GM10248 (cell line): ENCODE results near the gene GALNT14.

Experiments
- CTCF ChIA-PET: fragments of 300-600 bp; sonication (Branson Sonifier 250); formaldehyde crosslinking; extraction: SDS; loops from one replicate; lab custom pipeline; 2021; ENCODE audit warnings: antibody characterized with exemption; lab: Yijun Ruan, JAX
- POLR2A ChIA-PET: fragments of 350-650 bp; sonication (Branson Sonifier 250); formaldehyde crosslinking; extraction: SDS; loops from one replicate; lab custom pipeline; 2020; ENCODE audit warnings: antibody characterized with exemption; lab: Yijun Ruan, JAX
- DNase-seq: peaks from one replicate; pipeline ENCODE4 v3.0.0; 2012; ENCODE audit errors: extremely low spot score
- TF ChIP-seq, protein P1 (sequence below): IDR thresholded peaks from 2 replicates; pipeline ENCODE4 v1.5.1; 2012; ENCODE audit warnings: mild to moderate bottlenecking, low read depth; ENCODE audit errors: extremely low read depth, missing control alignments, control extremely low read depth

Gene GALNT14

DNA sequence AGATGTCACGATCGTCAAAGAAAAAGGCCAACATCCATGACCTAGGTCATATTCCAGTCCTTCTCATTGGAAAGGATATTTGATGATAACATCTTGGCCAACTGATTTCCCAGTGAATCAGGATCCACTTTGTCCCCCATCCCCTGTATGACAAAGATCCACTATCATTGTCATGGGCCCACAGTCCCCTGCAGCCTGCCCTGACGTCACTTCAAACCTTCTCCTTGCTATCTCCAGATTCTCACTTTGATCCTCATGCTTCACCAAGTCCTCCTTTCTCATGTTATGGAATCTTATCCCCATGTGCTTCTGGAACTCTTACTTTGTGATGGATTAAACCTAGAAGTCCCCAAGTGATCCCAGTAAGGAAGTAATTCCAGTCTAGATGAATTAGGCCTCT, 25.7 kb downstream of the GALNT14 start:
- ChIA-PET POLR2A (interaction anchor here (0.6 kb wide), 1 partner anchor 29 kb away, joined by 3 read pairs; no protein-coding TSS in a partner anchor), CTCF (no interaction called here)
- TF ChIP-seq, protein P1, sequence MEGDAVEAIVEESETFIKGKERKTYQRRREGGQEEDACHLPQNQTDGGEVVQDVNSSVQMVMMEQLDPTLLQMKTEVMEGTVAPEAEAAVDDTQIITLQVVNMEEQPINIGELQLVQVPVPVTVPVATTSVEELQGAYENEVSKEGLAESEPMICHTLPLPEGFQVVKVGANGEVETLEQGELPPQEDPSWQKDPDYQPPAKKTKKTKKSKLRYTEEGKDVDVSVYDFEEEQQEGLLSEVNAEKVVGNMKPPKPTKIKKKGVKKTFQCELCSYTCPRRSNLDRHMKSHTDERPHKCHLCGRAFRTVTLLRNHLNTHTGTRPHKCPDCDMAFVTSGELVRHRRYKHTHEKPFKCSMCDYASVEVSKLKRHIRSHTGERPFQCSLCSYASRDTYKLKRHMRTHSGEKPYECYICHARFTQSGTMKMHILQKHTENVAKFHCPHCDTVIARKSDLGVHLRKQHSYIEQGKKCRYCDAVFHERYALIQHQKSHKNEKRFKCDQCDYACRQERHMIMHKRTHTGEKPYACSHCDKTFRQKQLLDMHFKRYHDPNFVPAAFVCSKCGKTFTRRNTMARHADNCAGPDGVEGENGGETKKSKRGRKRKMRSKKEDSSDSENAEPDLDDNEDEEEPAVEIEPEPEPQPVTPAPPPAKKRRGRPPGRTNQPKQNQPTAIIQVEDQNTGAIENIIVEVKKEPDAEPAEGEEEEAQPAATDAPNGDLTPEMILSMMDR: no peak
- no peak for DNase-seq

DNA sequence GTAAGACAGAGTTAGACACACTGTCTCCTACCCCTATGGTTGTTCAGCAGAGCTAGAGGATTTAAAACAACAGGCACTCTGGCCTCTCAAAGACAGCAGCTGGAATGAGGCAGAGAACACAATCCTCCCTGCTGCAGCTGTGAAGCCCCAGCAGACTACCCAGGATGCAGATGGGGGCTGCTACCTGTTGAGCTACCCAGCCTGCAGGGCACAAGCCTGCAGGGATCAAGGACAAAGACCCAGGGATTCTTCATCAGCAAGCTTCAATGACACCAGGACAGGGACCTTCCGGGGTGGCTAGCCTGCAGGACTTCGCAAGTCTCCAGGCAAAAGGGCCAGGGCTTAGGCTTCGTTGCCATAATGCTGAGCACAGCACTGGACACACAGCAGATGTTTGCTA, 27.2 kb downstream of the GALNT14 start:
- DNase-seq: no peak
- TF ChIP-seq, protein P1: no peak
- ChIA-PET CTCF (interaction anchor here (1.8 kb wide), 1 partner anchor 15 kb away, joined by 4 read pairs; no protein-coding TSS in a partner anchor), POLR2A (no interaction called here)

DNA sequence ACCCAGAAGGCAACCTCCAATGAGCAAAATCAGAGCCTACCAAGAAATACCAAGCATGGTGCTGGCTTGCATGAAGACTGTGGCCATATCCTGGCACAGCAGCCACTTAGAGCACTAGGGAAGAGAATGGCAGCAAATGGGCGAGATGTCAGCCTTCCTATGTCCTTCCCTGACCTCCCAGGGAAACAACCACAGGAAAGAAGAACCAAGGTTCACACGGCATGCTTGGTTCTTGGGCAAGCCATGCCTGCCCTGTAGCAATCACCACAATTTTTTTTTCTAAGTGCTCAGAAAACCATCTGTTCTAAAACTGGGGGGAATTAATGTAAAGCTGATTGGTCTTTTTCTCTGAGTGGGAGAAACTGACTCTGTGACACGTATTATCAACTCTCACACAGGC, 27.8 kb downstream of the GALNT14 start:
- POLR2A ChIA-PET: no interaction called here
- TF ChIP-seq, protein P1: no peak
- CTCF ChIA-PET: interaction anchor here (1.8 kb wide), 1 partner anchor 15 kb away, joined by 4 read pairs; no protein-coding TSS in a partner anchor
- DNase-seq: no peak

DNA sequence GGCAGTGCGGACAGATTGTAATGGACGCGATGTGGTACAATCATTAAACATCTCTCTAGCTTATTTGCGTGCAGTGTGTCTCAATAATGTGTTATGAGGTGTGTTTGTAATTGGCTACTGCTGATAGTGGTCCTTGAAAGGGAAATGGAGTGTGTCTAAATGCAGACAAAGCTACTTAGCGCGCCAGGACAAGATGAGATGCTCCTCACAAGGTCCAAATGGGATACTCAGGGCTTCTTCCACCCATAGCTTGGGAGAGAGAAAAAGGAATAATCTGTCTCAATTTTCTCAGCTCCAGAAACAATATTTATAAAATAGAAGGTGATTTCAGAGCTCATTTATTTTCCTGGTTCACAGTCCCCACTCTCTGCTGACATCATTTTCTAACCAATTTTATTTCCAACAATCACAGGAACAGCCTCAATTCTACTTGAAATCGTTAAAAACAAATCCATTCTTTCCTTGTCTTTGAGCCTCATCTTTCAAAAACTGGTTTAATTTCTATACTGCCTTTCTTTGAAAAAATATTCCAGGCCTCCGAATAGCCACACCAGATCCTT, 28.5 kb downstream of the GALNT14 start:
- no peak for DNase-seq
- CTCF ChIA-PET: no interaction called here
- POLR2A ChIA-PET: no interaction called here
- TF ChIP-seq, protein P1: no peak

DNA sequence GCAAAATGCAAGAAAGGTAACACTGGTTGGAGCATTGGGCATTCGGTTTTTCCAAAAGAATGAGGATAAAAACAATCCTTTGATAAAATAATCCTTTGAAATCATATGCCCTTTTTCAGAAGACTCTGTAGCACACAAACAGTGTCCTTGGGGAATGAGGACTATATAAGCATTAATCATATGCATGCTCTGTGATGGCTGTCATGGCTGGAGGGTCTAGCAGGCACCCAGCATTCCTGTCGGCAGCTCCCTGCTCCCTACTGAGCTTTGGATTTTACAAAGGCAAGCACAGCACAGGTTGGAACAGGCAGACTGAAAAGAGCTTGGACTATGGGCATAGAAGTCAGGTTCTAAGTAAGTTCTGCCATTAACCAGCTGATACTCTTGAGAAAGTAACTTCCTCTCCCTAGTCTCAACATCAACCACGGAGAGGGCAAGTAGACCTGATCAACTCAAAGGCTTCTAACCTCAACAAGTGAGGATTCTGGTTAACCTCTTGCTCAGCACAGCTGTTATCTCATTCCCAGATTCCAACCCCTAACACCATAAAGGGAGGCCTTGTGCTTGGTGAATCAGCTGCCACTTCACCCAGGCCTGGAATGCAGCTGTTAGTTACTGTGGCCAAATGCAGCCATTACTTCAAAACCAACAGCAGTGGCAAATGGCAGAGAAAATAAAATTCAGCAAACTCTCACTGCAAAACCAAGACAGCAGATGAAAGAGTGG, 29.5 kb downstream of the GALNT14 start:
- CTCF ChIA-PET: no interaction called here
- POLR2A ChIA-PET: no interaction called here
- DNase-seq: no peak
- TF ChIP-seq, protein P1: no peak

DNA sequence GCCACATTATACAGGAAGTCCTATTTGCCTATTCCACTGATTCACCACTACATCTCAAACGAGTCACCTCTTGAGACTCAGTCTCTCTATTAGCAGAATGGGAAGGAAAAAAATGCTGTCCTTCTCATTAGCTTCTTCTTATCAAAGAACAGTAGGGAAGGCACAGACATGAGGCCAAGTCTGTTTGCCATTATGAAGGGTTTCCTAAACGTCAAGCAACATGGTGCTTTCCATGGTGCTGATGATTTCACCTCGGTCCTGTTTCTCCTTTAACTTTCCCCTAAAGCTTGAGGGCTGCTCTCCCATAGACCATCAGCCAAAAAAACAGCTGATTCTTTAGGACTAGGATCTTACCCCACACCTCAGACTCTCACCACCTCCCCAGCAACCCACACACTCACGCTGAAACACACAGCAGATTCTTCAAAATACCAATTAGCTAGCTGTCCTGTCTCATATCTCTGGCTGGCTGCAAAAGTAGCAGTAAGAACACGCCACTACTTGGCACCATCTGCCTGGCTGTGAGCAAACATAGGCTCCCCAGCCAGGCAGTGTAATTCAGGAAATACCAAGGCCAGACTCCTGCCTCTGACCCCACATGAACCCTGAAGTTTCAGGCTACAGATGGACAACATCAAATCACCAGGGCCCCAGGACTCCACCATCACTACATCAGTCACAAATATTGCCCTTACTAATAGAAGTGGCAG, 30.5 kb downstream of the GALNT14 start:
- DNase-seq: no peak
- TF ChIP-seq, protein P1: no peak
- CTCF ChIA-PET: no interaction called here
- POLR2A ChIA-PET: no interaction called here
